ENCODE data around the gene ZSWIM1. TPM values are rescaled to one million over a fixed set of nuclear protein-coding genes. Genes with fewer than 3 reads are reported as not detected.
A peak's percentile ranks its signal among the peaks of the same experiment; 100 is the strongest.

Gene ZSWIM1
- total and polyA plus RNA-seq, 2 of the 4 experiments (the other 2 are of a cell fraction): 4.2 to 10.0 TPM

DNA sequence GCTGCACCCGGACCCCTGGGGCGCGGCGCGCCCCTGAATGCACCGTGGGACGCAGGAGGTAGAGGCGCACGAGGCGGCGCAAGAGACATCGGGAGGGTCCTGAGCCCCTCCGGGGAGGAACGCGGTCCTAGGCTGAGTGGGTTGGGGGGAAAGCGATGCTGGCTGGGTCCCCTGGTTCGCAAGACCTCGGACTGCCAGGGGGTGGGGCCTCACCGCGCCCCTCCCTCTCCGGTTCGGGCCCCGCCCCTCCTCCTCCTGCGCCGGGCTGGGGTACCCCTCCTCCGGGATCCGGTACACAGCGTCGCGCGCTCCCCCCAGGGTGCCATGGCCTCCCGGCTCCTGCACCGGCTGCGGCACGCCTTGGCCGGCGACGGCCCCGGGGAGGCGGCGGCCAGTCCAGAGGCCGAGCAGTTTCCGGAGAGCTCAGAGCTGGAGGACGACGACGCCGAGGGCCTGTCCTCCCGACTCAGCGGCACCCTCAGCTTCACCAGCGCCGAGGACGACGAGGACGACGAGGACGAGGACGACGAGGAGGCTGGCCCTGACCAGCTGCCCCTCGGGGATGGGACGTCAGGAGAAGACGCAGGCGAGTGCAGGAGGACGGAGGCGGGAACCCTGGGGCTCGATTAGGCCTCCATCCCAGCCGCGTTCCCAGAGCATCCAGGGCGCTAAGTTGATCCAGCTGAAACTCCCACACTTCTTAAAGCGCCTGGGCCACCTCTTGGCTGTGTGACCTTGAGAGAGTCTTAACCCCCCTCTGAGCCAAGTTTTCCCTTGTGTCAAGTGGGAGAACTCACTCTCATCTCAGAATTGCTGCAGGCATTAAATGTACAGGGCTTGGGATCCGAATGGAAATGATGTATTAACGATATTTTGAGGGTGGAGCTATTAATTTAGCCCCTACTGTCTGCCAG is 46.9 kb upstream of the ZSWIM1 start:
- Histone ChIP-seq H2BK120ac (ENCODE audit: low read depth, low read length) (peak overlapping the region; percentile 71; the same call in 1 of the 2 replicates), H3K23ac (ENCODE audit: low read depth, low read length) (peak overlapping the region; percentile 96; the same call in 1 of the 2 replicates), H3K4me1 (ENCODE audit: control insufficient read depth, insufficient read depth, low read length) (peaks cover 18% of the 10 kb centered on the region), H4K91ac (ENCODE audit: insufficient read depth, low read depth, low read length) (peak overlapping the region; percentile 81), H3K9me3 (ENCODE audit: control insufficient read depth, insufficient read depth, low read length) (no peaks in the 10 kb centered on the region), H3K27ac (ENCODE audit: insufficient read depth, low read length) (peak overlapping the region; percentile 81), H3K18ac (ENCODE audit: low read depth, low read length) (peak overlapping the region; percentile 82), H2AFZ (replicated peaks; ENCODE audit: low read length, poor library complexity) (peak overlapping the region; percentile 97), H3K4ac (ENCODE audit: low read depth, low read length) (peak overlapping the region; percentile 93), H3K9me1 (ENCODE audit: insufficient read depth, low read length) (peaks cover 17% of the 10 kb centered on the region), H3K4me3 (ENCODE audit: insufficient read depth, low read depth, low read length) (peak overlapping the region; percentile 94), H3K56ac (ENCODE audit: extremely low read depth, insufficient read depth, low read length) (peak overlapping the region; percentile 72; the same call in 1 of the 2 replicates), H3K36me3 (ENCODE audit: control insufficient read depth, insufficient read depth, low read length) (peaks cover 9% of the 10 kb centered on the region), H4K5ac (ENCODE audit: low read depth, low read length) (peak overlapping the region; percentile 86), H3K9ac (ENCODE audit: low read depth, low read length) (peak overlapping the region; percentile 94), H3K4me2 (ENCODE audit: low read depth, low read length) (peak overlapping the region; percentile 98), H3K27me3 (ENCODE audit: control insufficient read depth, insufficient read depth, low read length) (no peaks in the 10 kb centered on the region), H2AK9ac (replicated peaks; ENCODE audit: low read depth, low read length, poor library complexity) (peak overlapping the region; percentile 97), H4K8ac (ENCODE audit: low read depth in 2 of 2, low read length in 2 of 2) (peak overlapping the region; percentile 68 to 74; a peak in 3 of 4 replicates), H3K79me1 (ENCODE audit: low read depth in 1 of 2, low read length in 2 of 2) (peaks cover 15 to 27% of the 10 kb centered on the region in 2 experiments), H4K20me1 (ENCODE audit: insufficient read depth, low read length) (no peaks in the 10 kb centered on the region), H3K14ac (replicated peaks; ENCODE audit: low read depth, low read length) (peak overlapping the region; percentile 79), H2AK5ac (ENCODE audit: low read depth, low read length) (peak overlapping the region; percentile 92), H2BK5ac (ENCODE audit: low read depth, low read length, poor library complexity, severe bottlenecking) (peak overlapping the region; percentile 75), H2BK20ac (ENCODE audit: low read depth, low read length) (0 out of 2 replicates have a peak overlapping the region, but pooled peaks have one; percentile 12), H2BK15ac (ENCODE audit: low read depth, low read length) (peak overlapping the region; percentile 25; the same call in 1 of the 3 replicates)
- 9% methylated on average over 18 of the region's 71 CpGs; no CpG with 5 or more reads in 1 of the 2 experiments for WGBS, 2 experiments (ENCODE audit: extremely low coverage in 2 of 2, insufficient read length in 1 of 2)
- no TSS peak for BruUV-seq (replicated peaks)
- dilution Hi-C loops (cut with HindIII; ENCODE audit: low sequenced_read_pairs, unreplicated experiment): no loop called here
- intact Hi-C loops (cut with micrococcal nuclease): loop anchor here (10.0 kb wide), 1 partner anchor 101 kb away; the partner anchor contains the start of gene PCIF1
- TF ChIP-seq SMC3 (IDR thresholded peaks at IDR 0.05; ENCODE audit: low read depth, low read length): no peak
- no peak; the same call in 1 of the 2 replicates for TF ChIP-seq POLR2A (IDR thresholded peaks at IDR 0.05; ENCODE audit: low read depth, low read length)
- no peak for TF ChIP-seq MAZ (IDR thresholded peaks at IDR 0.05; ENCODE audit: borderline replicate concordance, low read depth, low read length)
- no peak for TF ChIP-seq MAFK (IDR thresholded peaks at IDR 0.05; ENCODE audit: low read depth, low read length)
- ChIA-PET CTCF (no interaction called here), POLR2A (ENCODE audit: unreplicated experiment) (interaction anchor here (0.6 kb wide), 2 partner anchors 13 to 107 kb away, joined by 3 read pairs; no protein-coding TSS in a partner anchor)
- in situ Hi-C loops (cut with MboI; ENCODE audit: low sequenced_read_pairs): no loop called here
- ATAC-seq (ENCODE audit: low read depth) (peak; percentile 86), DNase-seq (peak; percentile 49)
